ENCODE data around the gene EME1.

EME1 gene

GRCh38 chr17:50370052-50370451, 3.0 kb upstream of the EME1 start:
- no peak for TF ChIP-seq CTCF (conservative IDR thresholded peaks at IDR 0.05; ENCODE audit: low read depth, low read length)
- no peak overlapping the region for H3K4me3 ChIP-seq (ENCODE audit: low read depth, low read length)
- DNase-seq (ENCODE audit: low read depth), result no peak

- H3K4me3 ChIP-seq (ENCODE audit: low read depth, low read length), result no peak overlapping the region
- no peak for TF ChIP-seq CTCF (conservative IDR thresholded peaks at IDR 0.05; ENCODE audit: low read depth, low read length)
- no peak for DNase-seq (ENCODE audit: low read depth)
Measured at GRCh38 chr17:50371526-50371925, 1.5 kb upstream of the EME1 start.

- peak overlapping the region; percentile 100 for H3K4me3 ChIP-seq (ENCODE audit: low read depth, low read length)
- no peak for DNase-seq (ENCODE audit: low read depth)
- TF ChIP-seq CTCF (conservative IDR thresholded peaks at IDR 0.05; ENCODE audit: low read depth, low read length), result no peak
Measured at GRCh38 chr17:50372222-50372757, 739 bp upstream of the EME1 start.

GRCh38 chr17:50373705-50374104, 676 bp downstream of the EME1 start:
- H3K4me3 ChIP-seq (ENCODE audit: low read depth, low read length), result no peak overlapping the region
- no peak for TF ChIP-seq CTCF (conservative IDR thresholded peaks at IDR 0.05; ENCODE audit: low read depth, low read length)
- no peak for DNase-seq (ENCODE audit: low read depth)

GRCh38 chr17:50375858-50376538, 3.0 kb downstream of the EME1 start:
- TF ChIP-seq CTCF (conservative IDR thresholded peaks at IDR 0.05; ENCODE audit: low read depth, low read length), result no peak
- H3K4me3 ChIP-seq (ENCODE audit: low read depth, low read length), result no peak overlapping the region
- no peak for DNase-seq (ENCODE audit: low read depth)

GRCh38 chr17:50379351-50380132, 6.5 kb downstream of the EME1 start:
- TF ChIP-seq CTCF (conservative IDR thresholded peaks at IDR 0.05; ENCODE audit: low read depth, low read length), result no peak
- no peak overlapping the region for H3K4me3 ChIP-seq (ENCODE audit: low read depth, low read length)
- DNase-seq (ENCODE audit: low read depth), result no peak

All from choroid plexus epithelial cell (primary cell).